Femur (tissue), 1 donor: ENCODE data around the gene CHL1.

Experiments used
- DNase-seq: peaks from one replicate; pipeline ENCODE4 v3.0.0-alpha.2; 2017

Gene CHL1

GRCh38 chr3:279325-279724, 82.8 kb downstream of the CHL1 start:
- no peak for DNase-seq

- DNase-seq: no peak
These were observed 84.1 kb downstream of the CHL1 start for GRCh38 chr3:280681-281080.

- no peak for DNase-seq
These were observed 87.8 kb downstream of the CHL1 start for GRCh38 chr3:284322-284721.

GRCh38 chr3:288417-288816, 91.9 kb downstream of the CHL1 start:
- no peak for DNase-seq

- DNase-seq: no peak
These were observed 94.5 kb downstream of the CHL1 start for GRCh38 chr3:291028-291427.

GRCh38 chr3:291646-292436, 95.3 kb downstream of the CHL1 start:
- no peak for DNase-seq

- no peak for DNase-seq
These were observed 97.5 kb downstream of the CHL1 start for GRCh38 chr3:294096-294495.

GRCh38 chr3:294581-294980, 98.0 kb downstream of the CHL1 start:
- no peak for DNase-seq

GRCh38 chr3:295166-295565, 98.6 kb downstream of the CHL1 start:
- DNase-seq: no peak

GRCh38 chr3:297585-297984, 101.0 kb downstream of the CHL1 start:
- DNase-seq: no peak

- no peak for DNase-seq
These were observed 103.2 kb downstream of the CHL1 start for GRCh38 chr3:299590-300301.

- DNase-seq: no peak
These were observed 110.6 kb downstream of the CHL1 start for GRCh38 chr3:307182-307581.

- DNase-seq: no peak
These were observed 112.2 kb downstream of the CHL1 start for GRCh38 chr3:308597-309321.

GRCh38 chr3:312160-312733, 115.7 kb downstream of the CHL1 start:
- no peak for DNase-seq

- DNase-seq: no peak
These were observed 116.3 kb downstream of the CHL1 start for GRCh38 chr3:312911-313310.

GRCh38 chr3:317012-317411, 120.4 kb downstream of the CHL1 start:
- no peak for DNase-seq

- no peak for DNase-seq
These were observed 122.3 kb downstream of the CHL1 start for GRCh38 chr3:318903-319302.

GRCh38 chr3:324423-324822, 127.9 kb downstream of the CHL1 start:
- DNase-seq: no peak

GRCh38 chr3:325495-325894, 128.9 kb downstream of the CHL1 start:
- no peak for DNase-seq

GRCh38 chr3:330494-331115, 134.0 kb downstream of the CHL1 start:
- DNase-seq: no peak

- no peak for DNase-seq
These were observed 135.3 kb downstream of the CHL1 start for GRCh38 chr3:331881-332280.

GRCh38 chr3:332701-333100, 136.1 kb downstream of the CHL1 start:
- no peak for DNase-seq

GRCh38 chr3:335240-335639, 138.7 kb downstream of the CHL1 start:
- no peak for DNase-seq
